K562 (cell line): ENCODE results near the gene NPPC. TPM values are rescaled to one million over a fixed set of nuclear protein-coding genes. Genes with fewer than 3 reads are reported as not detected.

Source experiments
- CHCHD3 ChIP-seq: fragments of 250-450 bp; sonication (Bioruptor Pico); IDR thresholded peaks from 2 replicates; pipeline ENCODE4 v2.1.2; 2022; ENCODE audit warnings: mild to moderate bottlenecking
- JUN ChIP-seq, 2 experiments: sonication (generic) in 1 of 2; formaldehyde crosslinking in 1 of 2; IDR thresholded peaks; 2 replicates each; pipeline versions ENCODE4 v1.6.1 to v1.8.0; 2012 to 2022; ENCODE audit warnings: borderline replicate concordance in 2 of 2, mild to moderate bottlenecking in 2 of 2, improper control_type of control experiment in 1 of 2, low read depth in 1 of 2, low read length in 1 of 2, missing genetic modification reagents in 1 of 2
- NCOA2 ChIP-seq, 2 experiments: fragments of 450-650 bp; IDR thresholded peaks; 2 replicates each; pipeline ENCODE4 v1.6.1; 2018; ENCODE audit warnings: mild to moderate bottlenecking in 2 of 2, moderate library complexity in 1 of 2; ENCODE audit not compliant: partially characterized antibody in 2 of 2
- NFE2 ChIP-seq: IDR thresholded peaks from 2 replicates; pipeline ENCODE4 v1.6.1; 2014; ENCODE audit warnings: antibody characterized with exemption, low read depth
- polyA plus RNA-seq, 8 experiments: library from polyadenylated mRNA; depleted of rRNA in 4 of 8; stranded (reverse) in 5 of 8; unstranded in 3 of 8; fragments of >200 nt; fragmentation: Nextera tagmentation in 2 of 8; fragmentation: Illumina TruSeq in 1 of 8; extraction: Ambion mirVana in 2 of 8; extraction: Trizol in 1 of 8; gene quantifications; 2 replicates each; pipeline versions ENCODE4 v1.2.1 to v1.2.3, GENCODE V29; 2011 to 2014; ENCODE audit warnings: inconsistent platforms in 1 of 8, missing spikeins in 1 of 8
- total RNA-seq, 7 experiments: library from RNA; depleted of rRNA in 6 of 7; stranded (reverse); fragments of >200 nt in 6 of 7; fragmentation: Illumina TruSeq in 2 of 7; extraction: Trizol in 2 of 7; gene quantifications; 2 replicates each; pipeline versions ENCODE4 v1.2.1 to v1.2.3, GENCODE V29; 2011 to 2021; ENCODE audit warnings: low replicate concordance in 1 of 7
- TF ChIP-seq, protein P1 (sequence below): fragments of 450-650 bp; IDR thresholded peaks from 2 replicates; pipeline ENCODE4 v1.6.1; 2016; ENCODE audit warnings: mild to moderate bottlenecking, moderate library complexity

Gene NPPC
- total and polyA plus RNA-seq, 9 of the 15 experiments (the other 6 are each of a cell fraction or from before 2014, with no cell fraction given) = not detected

DNA sequence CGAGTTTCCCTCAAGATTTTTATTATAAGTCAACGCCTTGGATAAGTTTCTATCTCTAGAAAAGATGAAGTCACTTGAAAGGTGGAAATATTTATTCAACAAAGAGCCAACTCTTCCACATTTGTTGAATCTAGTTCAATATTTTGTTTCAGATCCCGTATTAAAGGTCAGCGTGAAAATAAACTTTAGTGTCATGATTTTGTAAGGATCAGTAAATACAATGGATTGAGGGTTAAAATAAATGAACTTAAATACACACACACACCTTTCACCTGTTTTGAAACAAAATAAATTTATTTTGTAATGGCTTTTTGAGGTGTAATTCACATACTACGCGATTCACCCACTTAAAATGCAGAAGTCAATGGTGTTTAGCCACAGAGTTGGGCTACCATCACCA lies 16.0 kb upstream of the NPPC start (continued):
- TF ChIP-seq JUN (IDR thresholded peaks at IDR 0.05; ENCODE audit: borderline replicate concordance, low read depth, low read length) (no peak), JUN (CRISPR knock-in tag; IDR thresholded peaks at IDR 0.05; ENCODE audit: borderline replicate concordance) (no peak), NFE2 (no peak), NCOA2 (IDR thresholded peaks at IDR 0.05; ENCODE audit: partially characterized antibody in 2 of 2) (no peak), CHCHD3 (CRISPR knock-in tag) (no peak)
- TF ChIP-seq, protein P1, sequence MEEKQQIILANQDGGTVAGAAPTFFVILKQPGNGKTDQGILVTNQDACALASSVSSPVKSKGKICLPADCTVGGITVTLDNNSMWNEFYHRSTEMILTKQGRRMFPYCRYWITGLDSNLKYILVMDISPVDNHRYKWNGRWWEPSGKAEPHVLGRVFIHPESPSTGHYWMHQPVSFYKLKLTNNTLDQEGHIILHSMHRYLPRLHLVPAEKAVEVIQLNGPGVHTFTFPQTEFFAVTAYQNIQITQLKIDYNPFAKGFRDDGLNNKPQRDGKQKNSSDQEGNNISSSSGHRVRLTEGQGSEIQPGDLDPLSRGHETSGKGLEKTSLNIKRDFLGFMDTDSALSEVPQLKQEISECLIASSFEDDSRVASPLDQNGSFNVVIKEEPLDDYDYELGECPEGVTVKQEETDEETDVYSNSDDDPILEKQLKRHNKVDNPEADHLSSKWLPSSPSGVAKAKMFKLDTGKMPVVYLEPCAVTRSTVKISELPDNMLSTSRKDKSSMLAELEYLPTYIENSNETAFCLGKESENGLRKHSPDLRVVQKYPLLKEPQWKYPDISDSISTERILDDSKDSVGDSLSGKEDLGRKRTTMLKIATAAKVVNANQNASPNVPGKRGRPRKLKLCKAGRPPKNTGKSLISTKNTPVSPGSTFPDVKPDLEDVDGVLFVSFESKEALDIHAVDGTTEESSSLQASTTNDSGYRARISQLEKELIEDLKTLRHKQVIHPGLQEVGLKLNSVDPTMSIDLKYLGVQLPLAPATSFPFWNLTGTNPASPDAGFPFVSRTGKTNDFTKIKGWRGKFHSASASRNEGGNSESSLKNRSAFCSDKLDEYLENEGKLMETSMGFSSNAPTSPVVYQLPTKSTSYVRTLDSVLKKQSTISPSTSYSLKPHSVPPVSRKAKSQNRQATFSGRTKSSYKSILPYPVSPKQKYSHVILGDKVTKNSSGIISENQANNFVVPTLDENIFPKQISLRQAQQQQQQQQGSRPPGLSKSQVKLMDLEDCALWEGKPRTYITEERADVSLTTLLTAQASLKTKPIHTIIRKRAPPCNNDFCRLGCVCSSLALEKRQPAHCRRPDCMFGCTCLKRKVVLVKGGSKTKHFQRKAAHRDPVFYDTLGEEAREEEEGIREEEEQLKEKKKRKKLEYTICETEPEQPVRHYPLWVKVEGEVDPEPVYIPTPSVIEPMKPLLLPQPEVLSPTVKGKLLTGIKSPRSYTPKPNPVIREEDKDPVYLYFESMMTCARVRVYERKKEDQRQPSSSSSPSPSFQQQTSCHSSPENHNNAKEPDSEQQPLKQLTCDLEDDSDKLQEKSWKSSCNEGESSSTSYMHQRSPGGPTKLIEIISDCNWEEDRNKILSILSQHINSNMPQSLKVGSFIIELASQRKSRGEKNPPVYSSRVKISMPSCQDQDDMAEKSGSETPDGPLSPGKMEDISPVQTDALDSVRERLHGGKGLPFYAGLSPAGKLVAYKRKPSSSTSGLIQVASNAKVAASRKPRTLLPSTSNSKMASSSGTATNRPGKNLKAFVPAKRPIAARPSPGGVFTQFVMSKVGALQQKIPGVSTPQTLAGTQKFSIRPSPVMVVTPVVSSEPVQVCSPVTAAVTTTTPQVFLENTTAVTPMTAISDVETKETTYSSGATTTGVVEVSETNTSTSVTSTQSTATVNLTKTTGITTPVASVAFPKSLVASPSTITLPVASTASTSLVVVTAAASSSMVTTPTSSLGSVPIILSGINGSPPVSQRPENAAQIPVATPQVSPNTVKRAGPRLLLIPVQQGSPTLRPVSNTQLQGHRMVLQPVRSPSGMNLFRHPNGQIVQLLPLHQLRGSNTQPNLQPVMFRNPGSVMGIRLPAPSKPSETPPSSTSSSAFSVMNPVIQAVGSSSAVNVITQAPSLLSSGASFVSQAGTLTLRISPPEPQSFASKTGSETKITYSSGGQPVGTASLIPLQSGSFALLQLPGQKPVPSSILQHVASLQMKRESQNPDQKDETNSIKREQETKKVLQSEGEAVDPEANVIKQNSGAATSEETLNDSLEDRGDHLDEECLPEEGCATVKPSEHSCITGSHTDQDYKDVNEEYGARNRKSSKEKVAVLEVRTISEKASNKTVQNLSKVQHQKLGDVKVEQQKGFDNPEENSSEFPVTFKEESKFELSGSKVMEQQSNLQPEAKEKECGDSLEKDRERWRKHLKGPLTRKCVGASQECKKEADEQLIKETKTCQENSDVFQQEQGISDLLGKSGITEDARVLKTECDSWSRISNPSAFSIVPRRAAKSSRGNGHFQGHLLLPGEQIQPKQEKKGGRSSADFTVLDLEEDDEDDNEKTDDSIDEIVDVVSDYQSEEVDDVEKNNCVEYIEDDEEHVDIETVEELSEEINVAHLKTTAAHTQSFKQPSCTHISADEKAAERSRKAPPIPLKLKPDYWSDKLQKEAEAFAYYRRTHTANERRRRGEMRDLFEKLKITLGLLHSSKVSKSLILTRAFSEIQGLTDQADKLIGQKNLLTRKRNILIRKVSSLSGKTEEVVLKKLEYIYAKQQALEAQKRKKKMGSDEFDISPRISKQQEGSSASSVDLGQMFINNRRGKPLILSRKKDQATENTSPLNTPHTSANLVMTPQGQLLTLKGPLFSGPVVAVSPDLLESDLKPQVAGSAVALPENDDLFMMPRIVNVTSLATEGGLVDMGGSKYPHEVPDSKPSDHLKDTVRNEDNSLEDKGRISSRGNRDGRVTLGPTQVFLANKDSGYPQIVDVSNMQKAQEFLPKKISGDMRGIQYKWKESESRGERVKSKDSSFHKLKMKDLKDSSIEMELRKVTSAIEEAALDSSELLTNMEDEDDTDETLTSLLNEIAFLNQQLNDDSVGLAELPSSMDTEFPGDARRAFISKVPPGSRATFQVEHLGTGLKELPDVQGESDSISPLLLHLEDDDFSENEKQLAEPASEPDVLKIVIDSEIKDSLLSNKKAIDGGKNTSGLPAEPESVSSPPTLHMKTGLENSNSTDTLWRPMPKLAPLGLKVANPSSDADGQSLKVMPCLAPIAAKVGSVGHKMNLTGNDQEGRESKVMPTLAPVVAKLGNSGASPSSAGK = no peak
- TF ChIP-seq, all 486 proteins: peak for 0
